BE2C (cell line): ENCODE measurements around the gene MBLAC1.
"Not testable (repeated sequence)": the region's sequence is repeated elsewhere in the genome, so short reads cannot be mapped to it uniquely, and the experiment has no call there.

Experiments used
- DNase-seq: peaks from one replicate; pipeline ENCODE4 v3.0.0-alpha.2; 2020
- H3K27me3 ChIP-seq: fragments of 250-450 bp; sonication (Bioruptor Pico); 2 replicates; pipeline ENCODE4 v1.5.1; 2020; ENCODE audit warnings: mild to moderate bottlenecking
- H3K36me3 ChIP-seq: fragments of 250-450 bp; sonication (Bioruptor Pico); 2 replicates; pipeline ENCODE4 v1.5.1; 2020; ENCODE audit warnings: mild to moderate bottlenecking
- H3K4me1 ChIP-seq: fragments of 250-450 bp; sonication (Bioruptor Pico); 2 replicates; pipeline ENCODE4 v1.5.1; 2020
- H3K4me3 ChIP-seq: 2 replicates; pipeline ENCODE4 v1.5.1; 2011; ENCODE audit warnings: low read depth, low read length
- H3K9me3 ChIP-seq: fragments of 250-450 bp; sonication (Bioruptor Pico); 2 replicates; pipeline ENCODE4 v1.5.1; 2020
- CTCF ChIP-seq: IDR thresholded peaks from 2 replicates; pipeline ENCODE4 v1.5.1; 2012; ENCODE audit warnings: mild to moderate bottlenecking, low read depth, low read length

Gene MBLAC1

DNA sequence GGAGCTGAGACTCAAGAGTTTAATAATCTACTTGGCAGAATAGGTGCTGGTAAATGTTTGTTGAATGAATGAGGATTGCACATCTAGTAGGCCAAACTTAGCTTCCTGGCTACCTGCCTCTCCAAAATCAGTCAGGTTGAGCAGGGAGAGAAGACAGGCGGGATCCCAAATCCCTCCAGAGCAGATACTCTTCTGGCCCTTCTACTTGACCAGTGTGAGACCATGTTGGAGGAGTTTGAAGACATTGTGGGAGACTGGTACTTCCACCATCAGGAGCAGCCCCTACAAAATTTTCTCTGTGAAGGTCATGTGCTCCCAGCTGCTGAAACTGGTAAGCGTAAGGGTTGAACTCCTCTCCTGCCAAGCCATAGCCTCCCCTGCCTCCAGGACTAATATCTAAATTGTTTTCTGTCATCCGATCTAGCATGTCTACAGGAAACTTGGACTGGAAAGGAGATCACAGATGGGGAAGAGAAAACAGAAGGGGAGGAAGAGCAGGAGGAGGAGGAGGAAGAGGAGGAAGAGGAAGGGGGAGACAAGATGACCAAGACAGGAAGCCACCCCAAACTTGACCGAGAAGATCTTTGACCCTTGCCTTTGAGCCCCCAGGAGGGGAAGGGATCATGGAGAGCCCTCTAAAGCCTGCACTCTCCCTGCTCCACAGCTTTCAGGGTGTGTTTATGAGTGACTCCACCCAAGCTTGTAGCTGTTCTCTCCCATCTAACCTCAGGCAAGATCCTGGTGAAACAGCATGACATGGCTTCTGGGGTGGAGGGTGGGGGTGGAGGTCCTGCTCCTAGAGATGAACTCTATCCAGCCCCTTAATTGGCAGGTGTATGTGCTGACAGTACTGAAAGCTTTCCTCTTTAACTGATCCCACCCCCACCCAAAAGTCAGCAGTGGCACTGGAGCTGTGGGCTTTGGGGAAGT is 2.2 kb upstream of the MBLAC1 start:
- H3K9me3 ChIP-seq, result no peaks in the 10 kb centered on the region
- no peaks in the 10 kb centered on the region for H3K27me3 ChIP-seq
- TF ChIP-seq CTCF, result no peak
- no peak overlapping the region for H3K4me3 ChIP-seq
- H3K36me3 ChIP-seq, result no peaks in the 10 kb centered on the region
- no peaks in the 10 kb centered on the region for H3K4me1 ChIP-seq
- DNase-seq, result no peak

DNA sequence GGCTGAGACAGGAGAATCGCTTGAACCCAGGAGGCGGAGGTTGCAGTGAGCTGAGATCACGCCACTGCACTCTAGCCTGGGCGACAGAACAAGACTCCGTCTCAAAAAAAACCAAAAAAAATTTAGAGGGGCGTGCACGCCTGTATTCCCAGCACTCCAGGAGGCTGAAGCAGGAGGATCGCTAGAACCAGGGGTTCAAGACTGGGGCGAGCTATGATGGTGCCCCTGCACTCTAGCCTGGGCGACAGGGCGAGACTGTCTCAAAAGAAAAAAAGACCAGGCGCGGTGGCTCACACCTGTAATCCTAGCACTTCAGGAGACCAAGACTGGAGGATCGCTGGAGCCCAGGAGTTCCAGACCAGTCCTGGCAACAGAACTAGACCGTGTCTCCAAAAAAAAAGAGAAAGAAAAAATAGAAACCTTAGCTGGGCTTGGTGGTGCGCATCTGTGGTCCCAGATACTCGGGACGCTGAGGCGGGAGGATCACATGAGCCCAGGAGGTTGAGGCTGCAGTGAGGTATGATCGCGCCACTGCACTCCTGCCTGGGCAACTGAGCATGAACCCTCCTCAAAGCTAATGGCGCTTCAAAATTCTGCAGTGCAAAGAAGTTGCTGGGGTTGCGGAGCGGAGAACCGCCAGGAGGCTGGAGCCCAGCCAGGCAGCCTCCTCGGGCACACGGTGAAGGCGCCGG is 382 bp upstream of the MBLAC1 start:
- no peaks in the 10 kb centered on the region for H3K4me1 ChIP-seq
- no peaks in the 10 kb centered on the region for H3K27me3 ChIP-seq
- H3K4me3 ChIP-seq, result peak overlapping the region; percentile 93
- DNase-seq, result no peak
- no peaks in the 10 kb centered on the region for H3K9me3 ChIP-seq
- TF ChIP-seq CTCF, result peak; percentile 7; the same call in 1 of the 2 replicates
- H3K36me3 ChIP-seq, result no peaks in the 10 kb centered on the region

- TF ChIP-seq CTCF, result no peak
- peak; percentile 40 for DNase-seq
- Histone ChIP-seq H3K4me3 (peak overlapping the region; percentile 93), H3K36me3 (no peaks in the 10 kb centered on the region), H3K27me3 (no peaks in the 10 kb centered on the region), H3K4me1 (peaks cover 3% of the 10 kb centered on the region), H3K9me3 (no peaks in the 10 kb centered on the region)
Observed at GRCh38 chr7:100127866-100128636, 1.3 kb downstream of the MBLAC1 start.

- no peak for DNase-seq
- Histone ChIP-seq H3K27me3 (no peaks in the 10 kb centered on the region), H3K9me3 (no peaks in the 10 kb centered on the region), H3K4me1 (peaks cover 3% of the 10 kb centered on the region), H3K36me3 (no peaks in the 10 kb centered on the region), H3K4me3 (no peak overlapping the region)
- TF ChIP-seq CTCF, result no peak
Observed at GRCh38 chr7:100128637-100128963, 1.8 kb downstream of the MBLAC1 start.

DNA sequence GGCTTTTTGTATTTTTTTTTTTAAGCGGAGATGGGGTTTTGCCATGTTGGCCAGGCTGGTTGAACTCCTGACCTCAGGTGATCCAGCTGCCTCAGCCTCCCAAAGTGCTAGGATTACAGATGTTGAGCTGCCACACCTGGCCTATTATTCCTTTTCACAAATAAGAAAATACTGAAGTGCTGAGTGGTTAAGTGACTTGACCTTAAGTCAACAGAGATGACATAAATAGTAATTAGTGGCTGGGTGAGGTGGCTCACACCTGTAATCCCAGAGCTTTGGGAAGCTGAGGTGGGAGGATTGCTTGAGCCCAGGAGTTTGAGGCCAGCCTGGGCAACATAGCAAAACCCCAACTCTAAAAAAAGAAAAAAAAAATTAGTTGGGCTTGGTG is 3.4 kb downstream of the MBLAC1 start:
- DNase-seq, H3K4me3 ChIP-seq, H3K27me3 ChIP-seq, H3K4me1 ChIP-seq, H3K9me3 ChIP-seq, H3K36me3 ChIP-seq: not testable (repeated sequence)

GRCh38 chr7:100130608-100131453 is 4.1 kb downstream of the MBLAC1 start:
- H3K27me3 ChIP-seq, result peaks cover under 1% of the 10 kb centered on the region; the same call in 1 of the 2 replicates
- H3K4me3 ChIP-seq, result no peak overlapping the region; the same call in 1 of the 2 replicates

More at GRCh38 chr7:100130608-100131453, 4.1 kb downstream of the MBLAC1 start:
- Histone ChIP-seq H3K9me3 (no peaks in the 10 kb centered on the region), H3K4me1 (peaks cover 3% of the 10 kb centered on the region), H3K36me3 (no peaks in the 10 kb centered on the region)
- TF ChIP-seq CTCF, result peak; percentile 69
- DNase-seq, result peak; percentile 86
